ENCODE data around the gene PTGS1. TPM values are rescaled to one million over a fixed set of nuclear protein-coding genes. Genes with fewer than 3 reads are reported as not detected.
A peak's percentile ranks its signal among the peaks of the same experiment; 100 is the strongest.

Gene PTGS1
- polyA plus RNA-seq, 4 donors = 1.8 to 7.5 (median 3.9) TPM

DNA sequence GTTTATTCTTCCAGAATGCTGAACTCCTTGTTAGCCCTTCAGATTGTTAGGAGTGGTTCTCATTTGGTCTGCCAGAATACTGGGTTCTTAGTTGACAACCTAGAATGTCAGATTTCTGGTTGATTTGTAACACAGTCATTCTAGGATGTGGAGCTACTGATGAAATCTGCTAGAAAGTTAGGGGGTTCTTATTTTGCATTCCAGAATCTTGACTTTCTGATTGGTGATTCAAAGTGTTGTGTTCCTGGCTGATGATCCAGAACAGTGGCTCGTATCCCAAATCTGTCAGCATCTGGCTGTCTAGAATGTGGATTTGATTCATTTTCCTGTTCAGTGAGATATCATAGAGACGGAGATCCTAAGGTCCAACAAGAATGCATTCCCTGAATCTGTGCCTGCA is 21.9 kb downstream of the PTGS1 start:
- Histone ChIP-seq H3K9me3 (ENCODE audit: control insufficient read depth in 2 of 2, insufficient read depth in 1 of 2, low read depth in 1 of 2, low read length in 1 of 2) (no peaks in the 10 kb centered on the region), H3K4me1 (ENCODE audit: control insufficient read depth in 3 of 3, insufficient read depth in 2 of 3, low read depth in 1 of 3, low read length in 2 of 3) (no peaks in the 10 kb centered on the region), H3K27me3 (ENCODE audit: control insufficient read depth in 3 of 3, insufficient read depth in 3 of 3, low read length in 3 of 3) (no peaks in the 10 kb centered on the region), H3K27ac (ENCODE audit: low read depth in 1 of 3, low read length in 2 of 3) (peak overlapping the region in 1 of 3 donors; percentile 32), H3K4me3 (ENCODE audit: low read depth in 1 of 3, low read length in 3 of 3) (no peak overlapping the region), H3K36me3 (ENCODE audit: control insufficient read depth in 3 of 3, insufficient read depth in 2 of 3, low read depth in 1 of 3, low read length in 3 of 3) (no peaks in the 10 kb centered on the region)
- 79 to 92% (median 86%) methylated on average over 2 of the region's 2 CpGs for WGBS, 3 donors
- DNase-seq (no peak), FAIRE-seq (no peak)

DNA sequence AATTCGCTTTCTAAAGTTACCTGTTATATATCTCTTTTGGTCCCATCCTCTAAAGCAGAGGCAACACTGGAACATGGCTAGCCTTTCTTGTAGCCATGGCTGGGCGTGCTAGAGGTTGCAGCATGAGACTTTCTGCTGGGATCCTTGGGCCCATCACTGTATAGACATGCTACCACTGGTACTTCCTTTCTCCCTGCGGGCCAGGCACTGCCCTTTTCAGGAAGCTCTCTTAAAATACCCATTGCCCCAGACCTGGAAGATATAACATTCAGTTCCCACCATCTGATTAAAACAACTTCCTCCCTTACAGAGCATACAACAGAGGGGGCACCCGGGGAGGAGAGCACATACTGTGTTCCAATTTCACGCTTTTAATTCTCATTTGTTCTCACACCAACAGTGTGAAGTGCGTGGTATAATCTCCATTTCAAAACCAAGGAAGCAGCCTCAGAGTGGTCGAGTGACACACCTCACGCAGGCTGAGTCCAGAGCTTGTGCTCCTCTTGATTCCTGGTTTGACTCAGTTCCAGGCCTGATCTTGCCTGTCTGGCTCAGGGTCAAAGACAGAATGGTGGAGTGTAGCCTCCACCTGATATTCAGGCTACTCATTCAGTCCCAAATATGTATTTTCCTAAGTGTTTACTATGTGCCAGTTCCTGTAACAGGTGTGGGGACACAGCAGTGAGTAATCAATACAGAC is 22.6 kb downstream of the PTGS1 start:
- H3K27me3 ChIP-seq (ENCODE audit: control insufficient read depth in 3 of 3, insufficient read depth in 3 of 3, low read length in 3 of 3) = no peaks in the 10 kb centered on the region
- FAIRE-seq (no peak), DNase-seq (no peak)

DNA sequence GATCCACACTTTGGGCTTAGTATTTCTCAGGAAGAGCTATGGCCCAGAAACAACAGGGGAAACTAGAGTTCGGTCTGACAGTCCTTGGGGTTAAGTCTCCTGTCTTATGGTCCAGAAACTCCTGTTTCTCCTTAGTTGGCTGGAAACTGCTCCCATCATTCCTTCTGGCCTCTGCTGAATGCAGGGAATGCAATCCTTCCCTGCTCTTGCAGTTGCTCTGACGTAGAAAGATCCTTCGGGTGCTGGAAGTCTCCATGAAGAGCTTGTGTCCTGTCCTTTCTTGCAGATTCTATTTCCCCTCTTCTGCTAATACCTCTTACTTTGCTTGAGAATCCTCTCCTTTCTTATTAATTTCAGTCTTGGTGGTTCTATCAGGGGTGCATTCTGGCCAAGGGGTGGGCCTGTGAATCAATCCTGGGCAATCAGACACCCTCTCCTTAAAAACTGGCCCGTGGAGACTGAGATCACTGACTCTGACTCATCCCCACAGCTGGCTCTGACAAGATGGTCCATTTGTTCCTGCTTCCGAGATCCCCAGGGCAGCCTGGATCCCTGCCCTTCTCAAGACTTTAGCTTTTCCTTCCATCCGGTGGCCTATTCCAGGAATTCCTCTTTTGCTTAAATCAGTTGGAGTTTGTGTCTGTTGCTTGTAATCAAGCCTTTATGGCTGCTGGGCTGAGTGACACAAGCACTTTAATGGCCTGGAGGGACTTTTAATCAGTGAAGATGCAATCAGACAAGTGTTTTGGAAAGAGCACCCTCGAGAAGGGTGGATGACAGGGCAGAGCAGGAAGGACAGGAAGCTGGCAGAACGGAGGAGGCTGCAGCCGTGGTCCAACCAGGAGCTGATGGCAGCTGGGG is 23.7 kb downstream of the PTGS1 start:
- no peak for DNase-seq
- FAIRE-seq = no peak
- peak overlapping the region in 1 of 3 donors; percentile 92 for H3K27ac ChIP-seq (ENCODE audit: low read depth in 1 of 3, low read length in 2 of 3)
- peaks cover 0 to 2% of the 10 kb centered on the region in 2 donors for H3K9me3 ChIP-seq (ENCODE audit: control insufficient read depth in 2 of 2, insufficient read depth in 1 of 2, low read depth in 1 of 2, low read length in 1 of 2)
- no peak overlapping the region for H3K4me3 ChIP-seq (ENCODE audit: low read depth in 1 of 3, low read length in 3 of 3)
- 51 to 60% (median 58%) methylated on average over 9 of the region's 9 CpGs for WGBS, 3 donors
- H3K36me3 ChIP-seq (ENCODE audit: control insufficient read depth in 3 of 3, insufficient read depth in 2 of 3, low read depth in 1 of 3, low read length in 3 of 3) = no peaks in the 10 kb centered on the region
- H3K4me1 ChIP-seq (ENCODE audit: control insufficient read depth in 3 of 3, insufficient read depth in 2 of 3, low read depth in 1 of 3, low read length in 2 of 3) = no peaks in the 10 kb centered on the region
- H3K27me3 ChIP-seq (ENCODE audit: control insufficient read depth in 3 of 3, insufficient read depth in 3 of 3, low read length in 3 of 3) = no peaks in the 10 kb centered on the region

More for the DNA sequence above, 22.6 kb downstream of the PTGS1 start:
- Histone ChIP-seq H3K36me3 (ENCODE audit: control insufficient read depth in 3 of 3, insufficient read depth in 2 of 3, low read depth in 1 of 3, low read length in 3 of 3) (no peaks in the 10 kb centered on the region), H3K9me3 (ENCODE audit: control insufficient read depth in 2 of 2, insufficient read depth in 1 of 2, low read depth in 1 of 2, low read length in 1 of 2) (no peaks in the 10 kb centered on the region), H3K27ac (ENCODE audit: low read depth in 1 of 3, low read length in 2 of 3) (peak overlapping the region in 1 of 3 donors; percentile 92), H3K4me1 (ENCODE audit: control insufficient read depth in 3 of 3, insufficient read depth in 2 of 3, low read depth in 1 of 3, low read length in 2 of 3) (no peaks in the 10 kb centered on the region), H3K4me3 (ENCODE audit: low read depth in 1 of 3, low read length in 3 of 3) (no peak overlapping the region)
- WGBS, 3 donors = 73 to 77% (median 77%) methylated on average over 8 of the region's 8 CpGs

DNA sequence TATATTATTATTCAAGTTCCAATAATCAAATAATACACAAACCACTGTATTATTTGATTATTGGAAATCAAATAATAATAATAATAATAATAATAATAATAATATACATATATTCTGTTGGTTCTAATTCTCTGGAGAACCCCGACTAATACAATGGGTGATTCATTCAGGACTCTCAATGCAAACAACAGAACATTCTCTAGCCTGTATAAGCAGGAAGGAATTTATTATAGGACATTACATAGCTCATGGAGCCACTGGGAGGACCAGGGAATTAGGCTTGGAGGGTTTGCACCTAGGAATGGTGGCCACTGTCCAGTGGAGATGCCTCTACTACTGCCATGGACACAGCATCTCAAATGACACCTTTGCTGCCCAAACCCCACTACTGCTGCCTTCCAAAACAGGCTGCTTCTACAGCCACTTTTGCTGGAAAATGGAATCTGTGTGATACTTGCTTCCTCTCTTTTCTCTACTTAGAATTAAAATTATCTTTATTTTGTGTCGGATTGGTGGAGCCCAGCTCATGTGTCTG is 25.9 kb downstream of the PTGS1 start:
- 75 to 88% (median 85%) methylated on average over 2 of the region's 2 CpGs for WGBS, 3 donors
- Histone ChIP-seq H3K27ac (ENCODE audit: low read depth in 1 of 3, low read length in 2 of 3) (no peak overlapping the region), H3K9me3 (ENCODE audit: control insufficient read depth in 2 of 2, insufficient read depth in 1 of 2, low read depth in 1 of 2, low read length in 1 of 2) (peaks cover 0 to 2% of the 10 kb centered on the region in 2 donors), H3K36me3 (ENCODE audit: control insufficient read depth in 3 of 3, insufficient read depth in 2 of 3, low read depth in 1 of 3, low read length in 3 of 3) (no peaks in the 10 kb centered on the region), H3K27me3 (ENCODE audit: control insufficient read depth in 3 of 3, insufficient read depth in 3 of 3, low read length in 3 of 3) (no peaks in the 10 kb centered on the region), H3K4me1 (ENCODE audit: control insufficient read depth in 3 of 3, insufficient read depth in 2 of 3, low read depth in 1 of 3, low read length in 2 of 3) (no peaks in the 10 kb centered on the region), H3K4me3 (ENCODE audit: low read depth in 1 of 3, low read length in 3 of 3) (no peak overlapping the region)
- FAIRE-seq = no peak
- DNase-seq = no peak

DNA sequence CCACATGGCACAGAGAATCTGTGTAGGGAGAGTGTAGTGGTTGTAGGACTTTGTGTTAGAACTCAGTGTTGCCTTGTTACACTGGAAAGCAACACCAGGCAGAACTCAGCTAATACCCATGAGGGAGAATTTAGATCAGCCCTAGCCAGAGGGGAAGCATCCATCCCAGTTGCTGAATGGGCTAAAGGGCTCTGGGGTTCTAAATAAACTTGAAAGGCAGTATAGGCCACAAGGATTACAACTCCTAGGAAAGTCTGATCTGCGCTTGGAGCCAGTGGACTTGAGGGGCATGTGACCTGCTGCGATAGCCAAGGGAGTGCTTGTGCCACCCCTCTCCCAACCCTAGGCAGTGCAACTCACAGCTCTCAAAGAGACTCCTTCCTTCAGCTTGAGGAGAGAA is 26.9 kb downstream of the PTGS1 start:
- whole genome bisulfite sequencing, 3 donors = 91 to 96% (median 91%) methylated on average over 2 of the region's 2 CpGs
- Histone ChIP-seq H3K9me3 (ENCODE audit: control insufficient read depth in 2 of 2, insufficient read depth in 1 of 2, low read depth in 1 of 2, low read length in 1 of 2) (peaks cover 0 to 2% of the 10 kb centered on the region in 2 donors), H3K4me1 (ENCODE audit: control insufficient read depth in 3 of 3, insufficient read depth in 2 of 3, low read depth in 1 of 3, low read length in 2 of 3) (no peaks in the 10 kb centered on the region), H3K4me3 (ENCODE audit: low read depth in 1 of 3, low read length in 3 of 3) (no peak overlapping the region), H3K36me3 (ENCODE audit: control insufficient read depth in 3 of 3, insufficient read depth in 2 of 3, low read depth in 1 of 3, low read length in 3 of 3) (no peaks in the 10 kb centered on the region), H3K27me3 (ENCODE audit: control insufficient read depth in 3 of 3, insufficient read depth in 3 of 3, low read length in 3 of 3) (no peaks in the 10 kb centered on the region), H3K27ac (ENCODE audit: low read depth in 1 of 3, low read length in 2 of 3) (no peak overlapping the region)
- FAIRE-seq = no peak
- DNase-seq = no peak

DNA sequence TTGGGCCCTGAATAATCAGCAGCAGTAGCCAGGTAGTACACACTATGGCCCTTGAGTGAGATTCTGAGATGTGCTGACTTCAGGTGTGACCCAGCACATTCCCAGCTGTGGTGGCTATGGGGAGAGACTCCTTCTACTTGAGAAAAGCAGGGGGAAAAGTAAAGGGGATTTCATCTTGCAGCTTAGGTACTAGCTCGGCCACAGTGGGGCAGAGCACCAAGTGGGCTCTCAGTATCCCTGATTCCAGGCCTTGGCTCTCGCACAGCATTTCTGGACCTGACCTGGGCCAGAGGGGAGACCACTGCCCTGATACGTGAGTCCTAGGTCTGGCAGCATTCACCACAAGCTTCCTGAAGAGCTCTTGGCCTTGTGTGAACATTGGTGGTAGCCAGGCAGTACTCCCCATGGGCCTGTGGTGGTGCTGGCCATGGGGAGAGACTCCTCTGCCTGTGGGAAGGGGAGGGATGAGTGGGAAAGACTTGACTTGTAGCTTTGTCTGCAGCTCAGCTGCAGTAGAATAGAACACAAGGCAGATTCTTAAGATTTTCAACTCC is 27.6 kb downstream of the PTGS1 start:
- Histone ChIP-seq H3K27me3 (ENCODE audit: control insufficient read depth in 3 of 3, insufficient read depth in 3 of 3, low read length in 3 of 3) (no peaks in the 10 kb centered on the region), H3K4me1 (ENCODE audit: control insufficient read depth in 3 of 3, insufficient read depth in 2 of 3, low read depth in 1 of 3, low read length in 2 of 3) (no peaks in the 10 kb centered on the region), H3K36me3 (ENCODE audit: control insufficient read depth in 3 of 3, insufficient read depth in 2 of 3, low read depth in 1 of 3, low read length in 3 of 3) (no peaks in the 10 kb centered on the region), H3K27ac (ENCODE audit: low read depth in 1 of 3, low read length in 2 of 3) (no peak overlapping the region), H3K4me3 (ENCODE audit: low read depth in 1 of 3, low read length in 3 of 3) (no peak overlapping the region), H3K9me3 (ENCODE audit: control insufficient read depth in 2 of 2, insufficient read depth in 1 of 2, low read depth in 1 of 2, low read length in 1 of 2) (peaks cover 0 to 2% of the 10 kb centered on the region in 2 donors)
- 84 to 89% (median 88%) methylated on average over 3 of the region's 3 CpGs for WGBS, 3 donors
- FAIRE-seq (no peak), DNase-seq (no peak)

DNA sequence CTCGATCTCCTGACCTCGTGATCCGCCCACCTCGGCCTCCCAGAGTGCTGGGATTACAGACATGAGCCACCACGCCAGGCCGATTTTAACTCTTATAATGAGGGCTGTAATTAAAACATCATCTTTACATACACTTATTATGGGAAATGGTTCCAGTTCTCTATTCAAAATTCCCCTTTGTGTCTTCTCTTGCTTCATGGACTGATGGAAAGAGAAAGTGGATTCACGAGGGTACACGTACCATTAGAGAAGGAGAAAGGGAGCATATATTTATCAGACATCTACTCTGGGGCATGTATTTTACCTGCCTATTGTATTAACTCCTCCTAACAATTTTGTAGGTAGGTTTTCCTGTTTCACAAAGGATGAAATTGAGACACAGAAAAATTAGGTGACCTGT is 31.1 kb downstream of the PTGS1 start:
- no peak for DNase-seq
- no peak for FAIRE-seq
- 87 to 90% (median 89%) methylated on average over 8 of the region's 8 CpGs for WGBS, 3 donors
- Histone ChIP-seq H3K36me3 (ENCODE audit: control insufficient read depth in 3 of 3, insufficient read depth in 2 of 3, low read depth in 1 of 3, low read length in 3 of 3) (no peaks in the 10 kb centered on the region), H3K27ac (ENCODE audit: low read depth in 1 of 3, low read length in 2 of 3) (no peak overlapping the region), H3K4me3 (ENCODE audit: low read depth in 1 of 3, low read length in 3 of 3) (no peak overlapping the region), H3K27me3 (ENCODE audit: control insufficient read depth in 3 of 3, insufficient read depth in 3 of 3, low read length in 3 of 3) (no peaks in the 10 kb centered on the region), H3K4me1 (ENCODE audit: control insufficient read depth in 3 of 3, insufficient read depth in 2 of 3, low read depth in 1 of 3, low read length in 2 of 3) (no peaks in the 10 kb centered on the region), H3K9me3 (ENCODE audit: control insufficient read depth in 2 of 2, insufficient read depth in 1 of 2, low read depth in 1 of 2, low read length in 1 of 2) (peaks cover 0 to 2% of the 10 kb centered on the region in 2 donors)

DNA sequence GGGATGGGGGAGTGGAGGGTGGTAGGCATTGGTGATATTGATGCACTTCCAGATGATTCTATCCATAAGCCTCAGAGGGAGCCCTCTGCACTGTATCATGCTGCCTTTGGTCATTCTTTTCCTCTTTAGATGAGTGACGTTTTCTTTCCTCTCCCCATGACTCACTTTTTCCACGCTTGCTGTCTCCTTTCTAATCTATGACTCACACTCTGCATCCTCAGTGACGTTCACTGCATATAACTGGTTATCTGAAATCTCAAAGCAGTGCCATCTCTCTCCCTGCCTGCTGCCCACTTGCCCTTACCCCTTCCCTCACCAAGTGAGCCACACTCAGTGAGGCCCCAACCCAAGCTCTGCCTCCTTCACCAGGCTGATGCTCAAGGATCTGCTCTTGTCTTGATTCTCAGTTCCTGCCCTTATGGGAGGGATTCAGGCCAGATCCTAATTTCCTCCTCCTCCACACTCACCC is 31.6 kb downstream of the PTGS1 start:
- H3K27me3 ChIP-seq (ENCODE audit: control insufficient read depth in 3 of 3, insufficient read depth in 3 of 3, low read length in 3 of 3) = no peaks in the 10 kb centered on the region
- DNase-seq = no peak
- no peak overlapping the region for H3K4me3 ChIP-seq (ENCODE audit: low read depth in 1 of 3, low read length in 3 of 3)
- no peaks in the 10 kb centered on the region for H3K4me1 ChIP-seq (ENCODE audit: control insufficient read depth in 3 of 3, insufficient read depth in 2 of 3, low read depth in 1 of 3, low read length in 2 of 3)
- H3K36me3 ChIP-seq (ENCODE audit: control insufficient read depth in 3 of 3, insufficient read depth in 2 of 3, low read depth in 1 of 3, low read length in 3 of 3) = no peaks in the 10 kb centered on the region
- peaks cover 0 to 2% of the 10 kb centered on the region in 2 donors for H3K9me3 ChIP-seq (ENCODE audit: control insufficient read depth in 2 of 2, insufficient read depth in 1 of 2, low read depth in 1 of 2, low read length in 1 of 2)
- no peak overlapping the region for H3K27ac ChIP-seq (ENCODE audit: low read depth in 1 of 3, low read length in 2 of 3)
- WGBS, 3 donors = 7 to 15% (median 12%) methylated on average over 3 of the region's 3 CpGs
- no peak for FAIRE-seq
